ENCODE results near the gene CD99L2. TPM values are rescaled to one million over a fixed set of nuclear protein-coding genes. Genes with fewer than 3 reads are reported as not detected.

The CD99L2 gene, protein sequence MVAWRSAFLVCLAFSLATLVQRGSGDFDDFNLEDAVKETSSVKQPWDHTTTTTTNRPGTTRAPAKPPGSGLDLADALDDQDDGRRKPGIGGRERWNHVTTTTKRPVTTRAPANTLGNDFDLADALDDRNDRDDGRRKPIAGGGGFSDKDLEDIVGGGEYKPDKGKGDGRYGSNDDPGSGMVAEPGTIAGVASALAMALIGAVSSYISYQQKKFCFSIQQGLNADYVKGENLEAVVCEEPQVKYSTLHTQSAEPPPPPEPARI
- 1 to 10 TPM; 8.8 to 9.7 TPM for total RNA-seq

DNA sequence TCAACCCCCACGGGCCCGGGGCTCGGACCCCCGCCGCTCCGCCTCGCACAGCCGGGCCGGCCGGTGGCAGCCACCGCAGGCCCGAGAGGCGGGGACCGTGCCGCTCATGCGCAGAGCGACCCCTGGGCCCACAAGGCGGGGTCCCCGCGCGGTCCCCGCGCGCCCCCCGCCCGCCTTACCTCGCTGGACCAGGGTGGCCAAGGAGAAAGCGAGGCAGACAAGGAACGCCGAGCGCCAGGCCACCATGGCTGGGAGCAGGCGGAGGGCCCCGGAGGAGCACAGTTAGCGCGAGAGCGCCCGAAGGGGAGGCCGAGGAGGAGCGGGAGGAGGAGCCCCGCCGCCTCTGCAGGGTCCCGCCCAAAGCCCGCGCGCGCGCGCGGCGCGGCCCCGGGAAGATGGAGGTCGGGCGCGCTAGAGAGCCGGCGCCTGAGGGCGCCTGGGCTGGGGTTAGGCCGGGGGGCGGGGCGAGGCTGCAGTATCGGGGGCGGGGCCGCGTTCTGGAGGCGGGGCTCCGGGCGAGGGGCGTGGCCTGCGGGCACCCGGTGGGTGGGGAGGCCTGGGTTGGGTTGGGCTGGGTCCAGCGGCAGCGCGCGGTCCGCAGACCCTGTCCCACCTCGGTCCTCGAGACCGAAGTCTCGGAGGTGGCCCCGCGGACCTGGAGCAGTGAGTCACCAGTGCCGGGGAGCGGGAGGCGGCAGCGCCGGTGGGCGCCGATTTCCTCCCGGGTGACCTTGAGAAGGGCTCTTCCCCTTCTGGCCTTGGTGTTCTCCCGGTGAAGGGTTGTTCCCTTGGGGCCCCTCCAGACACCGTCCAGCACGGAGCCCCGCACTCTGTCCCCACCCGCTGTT is at the start of gene CD99L2:
Gene CD99L2, minus strand, starts transcription at position 326 of the 848 bp plus-strand sequence. Its CDS starts 80 bp downstream, at position 246.
- Mint-ChIP-seq H3K27ac (peak within 1 kb of the TSS; percentile 44 to 49), H3K9me3 (no peaks in the 10 kb centered on the region), H3K36me3 (no peaks in the 10 kb centered on the region)
- ATAC-seq (peak; percentile 88 to 97), DNase-seq (ENCODE audit: low spot score in 2 of 2) (peak; percentile 80 to 86)

DNA sequence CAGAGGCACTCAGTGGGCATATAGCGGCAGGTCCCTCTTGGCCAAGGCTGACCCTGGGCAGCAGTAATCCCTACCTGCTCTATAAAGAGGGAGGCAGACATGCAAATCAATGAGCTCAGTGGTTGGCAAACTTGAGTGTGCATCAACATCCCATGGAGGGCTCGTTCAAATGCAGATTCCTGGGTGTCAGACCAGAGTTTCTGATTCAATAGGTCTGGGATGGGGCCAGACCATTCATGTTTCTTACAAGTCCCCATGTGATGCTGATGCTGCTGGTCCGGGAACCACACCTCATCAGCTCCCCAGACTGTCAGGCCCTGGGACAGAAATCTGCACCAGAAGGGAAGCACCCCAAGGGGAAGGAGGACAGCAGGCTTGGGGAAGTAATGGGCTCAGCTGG is 45.8 kb upstream of the CD99L2 start:
- no peaks in the 10 kb centered on the region for H3K9me3 Mint-ChIP-seq
- ATAC-seq, result no peak

DNA sequence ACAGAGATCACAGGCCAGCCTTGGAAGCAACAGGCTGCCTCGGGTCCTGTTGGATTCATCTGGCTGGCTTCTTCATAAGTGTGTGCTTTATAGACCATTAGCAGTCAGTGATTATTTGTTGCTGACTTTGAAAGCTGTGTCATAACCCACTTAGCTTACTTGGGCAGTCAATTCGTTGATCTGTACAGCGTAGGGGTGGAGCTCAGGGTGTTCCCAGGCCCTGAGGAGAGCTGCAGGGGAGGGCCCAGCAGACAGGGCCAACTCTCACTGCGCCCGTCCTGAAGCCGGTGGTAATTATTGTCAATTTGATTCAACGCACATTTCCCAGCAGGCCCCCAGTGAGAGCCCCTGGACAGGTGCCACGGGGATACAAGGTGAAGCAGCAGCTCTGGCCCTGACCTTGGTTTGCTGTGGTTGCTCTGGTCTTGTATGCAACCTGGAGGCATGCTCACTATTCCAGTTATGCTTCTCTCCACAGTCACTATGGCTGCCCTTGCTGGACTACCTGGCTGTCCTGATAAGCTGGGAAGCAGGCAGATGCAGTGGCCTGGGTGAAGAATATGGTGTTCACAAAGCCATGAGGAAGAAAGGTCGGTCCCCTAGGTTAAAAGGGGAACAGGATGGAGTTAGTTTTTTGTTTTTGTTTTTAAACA is 44.6 kb upstream of the CD99L2 start:
- H3K36me3 Mint-ChIP-seq, result no peaks in the 10 kb centered on the region
- H3K9me3 Mint-ChIP-seq, result no peaks in the 10 kb centered on the region
- ATAC-seq (no peak), DNase-seq (ENCODE audit: low spot score in 2 of 2) (no peak)
- no peak overlapping the region for H3K27ac Mint-ChIP-seq

More for the DNA sequence above, 45.8 kb upstream of the CD99L2 start:
- DNase-seq (ENCODE audit: low spot score in 2 of 2), result no peak
- Mint-ChIP-seq H3K36me3 (no peaks in the 10 kb centered on the region), H3K27ac (no peak overlapping the region)

DNA sequence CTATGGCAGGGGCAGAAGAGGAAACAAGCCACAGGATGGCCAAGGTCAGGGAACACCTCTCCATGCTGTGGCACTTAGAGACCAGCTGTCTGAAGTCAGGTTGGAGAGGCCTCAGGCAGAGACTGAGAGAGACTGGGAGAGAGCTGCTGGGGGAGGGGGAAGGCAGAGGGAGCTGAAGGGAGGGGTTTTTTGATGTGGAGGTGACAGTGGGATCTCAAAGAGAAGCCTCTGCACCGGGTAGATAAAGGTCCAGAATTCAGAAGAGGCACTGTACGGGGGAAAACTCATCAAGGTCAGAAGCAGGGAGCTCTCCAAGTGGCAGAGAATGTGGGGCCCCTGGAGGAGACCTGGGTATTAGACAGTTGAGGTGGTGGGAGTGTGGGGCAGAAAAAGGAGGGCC is 43.1 kb upstream of the CD99L2 start:
- Mint-ChIP-seq H3K27ac (peak overlapping the region in 1 of 2 donors; percentile 78), H3K36me3 (no peaks in the 10 kb centered on the region), H3K9me3 (no peaks in the 10 kb centered on the region)
- no peak for ATAC-seq
- DNase-seq (ENCODE audit: low spot score in 2 of 2), result no peak

GRCh38 chrX:150940844-150941495 is 42.5 kb upstream of the CD99L2 start:
- Mint-ChIP-seq H3K27ac (peak overlapping the region in 1 of 2 donors; percentile 78), H3K36me3 (no peaks in the 10 kb centered on the region), H3K9me3 (no peaks in the 10 kb centered on the region)
- ATAC-seq, result no peak
- no peak for DNase-seq (ENCODE audit: low spot score in 2 of 2)

DNA sequence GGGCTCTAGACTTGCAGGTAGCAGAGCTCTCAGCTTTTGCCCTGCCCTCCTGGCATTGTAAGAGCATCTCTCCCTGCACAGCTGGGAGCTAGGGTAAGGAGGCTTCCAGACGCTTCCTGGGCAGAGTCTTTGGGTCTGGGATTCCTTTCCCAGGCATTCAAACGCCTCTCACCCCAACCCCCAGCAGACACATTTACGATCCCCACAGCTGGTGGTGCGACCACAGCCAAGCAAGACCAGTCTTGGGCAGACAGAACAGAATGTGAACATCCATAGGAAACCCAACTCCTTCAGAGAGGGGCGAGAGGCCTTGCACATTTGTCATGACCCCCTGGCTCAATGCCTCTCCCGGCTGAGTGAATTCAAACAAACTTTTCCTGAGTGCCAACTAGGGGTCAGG is 38.1 kb upstream of the CD99L2 start:
- H3K27ac Mint-ChIP-seq, result no peak overlapping the region
- no peaks in the 10 kb centered on the region for H3K36me3 Mint-ChIP-seq
- DNase-seq (ENCODE audit: low spot score in 2 of 2) (no peak), ATAC-seq (no peak)
- no peaks in the 10 kb centered on the region for H3K9me3 Mint-ChIP-seq

DNA sequence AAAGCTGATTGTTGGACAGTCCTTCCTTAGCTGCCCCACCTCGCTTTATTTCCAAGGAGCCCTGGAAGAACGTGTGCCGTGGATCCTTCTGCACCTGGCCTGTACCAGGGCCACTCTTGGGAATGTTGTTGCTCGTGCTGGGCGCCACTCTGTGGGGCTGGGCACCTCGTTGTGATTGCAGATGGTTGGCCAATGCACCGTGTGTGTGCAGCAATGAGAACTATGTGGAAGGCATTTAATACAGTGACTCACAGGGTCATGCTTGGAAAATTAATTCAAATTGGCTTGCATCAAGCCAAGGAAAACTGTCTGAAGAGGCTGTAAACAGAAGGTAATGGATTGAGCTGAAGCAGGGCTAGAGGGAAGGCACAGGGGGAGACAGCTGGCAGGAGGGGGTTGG is 37.0 kb upstream of the CD99L2 start:
- H3K9me3 Mint-ChIP-seq, result no peaks in the 10 kb centered on the region
- H3K36me3 Mint-ChIP-seq, result no peaks in the 10 kb centered on the region
- ATAC-seq (no peak), DNase-seq (ENCODE audit: low spot score in 2 of 2) (no peak)
- no peak overlapping the region for H3K27ac Mint-ChIP-seq

DNA sequence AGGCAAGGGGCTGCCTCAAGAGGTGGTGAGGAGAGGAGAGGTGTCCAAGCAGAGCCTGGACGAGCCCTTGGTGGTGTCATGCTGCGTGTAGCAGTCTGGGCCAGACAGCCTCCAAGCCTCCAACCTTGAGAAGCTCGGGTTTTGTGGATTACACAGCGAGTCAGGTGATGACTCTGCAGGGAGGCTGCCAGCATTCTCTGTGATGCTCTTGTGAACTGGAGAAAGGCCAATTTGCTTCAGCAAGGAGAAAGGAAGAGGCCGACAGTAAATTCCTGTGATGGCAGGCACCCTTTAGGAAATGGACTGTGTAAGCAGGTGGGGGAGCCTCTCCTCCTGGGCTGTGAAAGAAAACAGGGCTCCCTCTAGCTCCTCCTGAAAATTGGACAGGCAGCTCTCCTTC is 36.0 kb upstream of the CD99L2 start:
- DNase-seq (ENCODE audit: low spot score in 2 of 2) (no peak), ATAC-seq (no peak)
- H3K36me3 Mint-ChIP-seq, result no peaks in the 10 kb centered on the region
- no peak overlapping the region for H3K27ac Mint-ChIP-seq
- H3K9me3 Mint-ChIP-seq, result no peaks in the 10 kb centered on the region

DNA sequence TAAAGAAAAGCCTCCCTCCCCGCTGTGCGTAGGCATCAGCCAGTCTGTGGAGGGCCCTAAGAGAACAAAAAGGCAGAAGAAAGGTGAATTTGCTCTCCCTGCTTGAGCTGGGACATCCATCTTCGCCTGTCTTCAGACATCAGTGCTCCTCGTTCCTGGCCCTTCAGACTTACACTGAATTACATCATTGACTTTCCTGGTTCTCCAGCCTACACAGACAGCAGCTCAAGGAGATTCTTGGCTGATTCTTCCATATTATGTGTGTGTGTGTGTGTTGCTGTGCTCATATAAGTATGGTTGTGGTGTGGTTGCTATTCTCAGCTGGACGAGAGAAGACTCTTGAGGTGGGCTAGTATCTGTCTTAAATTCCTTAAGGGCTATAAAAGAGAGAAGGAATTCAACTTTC is 35.5 kb upstream of the CD99L2 start:
- no peak overlapping the region for H3K27ac Mint-ChIP-seq
- H3K36me3 Mint-ChIP-seq, result no peaks in the 10 kb centered on the region
- no peaks in the 10 kb centered on the region for H3K9me3 Mint-ChIP-seq
- ATAC-seq (no peak), DNase-seq (ENCODE audit: low spot score in 2 of 2) (no peak)

DNA sequence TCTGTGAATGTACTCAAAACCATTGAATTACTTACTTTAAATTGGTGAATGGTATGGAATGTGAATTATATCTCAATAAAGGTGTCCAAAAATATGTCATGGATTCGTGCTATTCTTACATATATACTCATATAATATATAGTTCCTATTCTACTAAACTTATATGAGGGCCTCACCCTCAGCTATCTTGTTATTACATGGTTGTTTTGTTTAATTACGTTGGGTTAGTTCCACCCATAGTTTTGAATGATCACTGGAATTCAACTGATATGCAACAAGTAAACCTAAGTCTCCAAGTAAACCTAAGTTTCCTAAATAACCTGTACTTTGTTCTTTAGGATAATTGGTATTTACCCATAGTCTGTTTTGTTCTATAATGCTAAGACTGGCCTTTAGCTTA is 30.6 kb upstream of the CD99L2 start:
- no peak overlapping the region for H3K27ac Mint-ChIP-seq
- ATAC-seq (no peak), DNase-seq (ENCODE audit: low spot score in 2 of 2) (no peak)
- no peaks in the 10 kb centered on the region for H3K36me3 Mint-ChIP-seq
- no peaks in the 10 kb centered on the region for H3K9me3 Mint-ChIP-seq

DNA sequence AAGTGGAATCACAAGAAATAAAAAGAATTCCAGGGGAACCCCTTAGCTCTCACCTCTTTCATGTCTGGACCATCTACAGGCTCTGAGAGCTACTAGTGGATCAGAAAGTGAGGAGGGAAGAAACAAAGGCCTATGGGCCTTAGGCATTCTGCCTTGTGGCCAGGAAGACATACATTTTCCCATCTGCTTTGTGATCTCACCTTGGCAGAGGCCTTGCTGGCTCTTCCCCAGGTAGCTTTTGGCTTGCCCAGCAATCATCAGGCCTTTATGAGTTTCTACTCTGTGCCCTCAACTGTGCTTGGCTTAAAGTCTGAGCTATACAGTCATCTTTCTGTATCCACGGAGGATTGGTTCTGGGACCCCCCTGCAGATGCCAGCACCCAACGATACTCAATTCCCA is 28.3 kb upstream of the CD99L2 start:
- H3K9me3 Mint-ChIP-seq, result no peaks in the 10 kb centered on the region
- ATAC-seq, result no peak

GRCh38 chrX:150926304-150926703 is 27.8 kb upstream of the CD99L2 start:
- H3K9me3 Mint-ChIP-seq, result no peaks in the 10 kb centered on the region
- no peak for DNase-seq (ENCODE audit: low spot score in 2 of 2)
- H3K27ac Mint-ChIP-seq, result no peak overlapping the region
- H3K36me3 Mint-ChIP-seq, result no peaks in the 10 kb centered on the region
- no peak for ATAC-seq

More for the DNA sequence above, 28.3 kb upstream of the CD99L2 start:
- Mint-ChIP-seq H3K27ac (no peak overlapping the region), H3K36me3 (no peaks in the 10 kb centered on the region)
- no peak for DNase-seq (ENCODE audit: low spot score in 2 of 2)

DNA sequence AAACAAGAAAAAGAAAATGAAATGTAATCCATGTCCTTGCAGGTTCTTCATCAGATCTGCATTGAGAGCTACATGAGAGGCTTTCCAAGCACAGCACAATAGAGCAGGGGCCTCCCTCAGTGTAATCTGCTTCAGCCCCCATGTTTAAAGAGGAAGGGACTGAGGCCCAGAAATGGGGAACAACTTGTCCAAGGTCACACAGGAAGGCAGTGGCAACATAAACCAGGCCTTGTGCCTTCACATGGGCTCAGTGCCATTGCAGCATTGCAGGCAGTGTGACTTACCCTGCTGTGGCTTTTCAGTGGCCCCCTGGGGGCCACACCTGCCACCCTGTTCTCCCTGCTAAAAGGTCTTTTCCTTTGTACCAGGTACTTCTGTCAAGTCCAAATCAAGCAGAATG is 20.9 kb upstream of the CD99L2 start:
- ATAC-seq, result no peak
- DNase-seq (ENCODE audit: low spot score in 2 of 2), result no peak
- H3K9me3 Mint-ChIP-seq, result no peaks in the 10 kb centered on the region
- H3K27ac Mint-ChIP-seq, result no peak overlapping the region
- no peaks in the 10 kb centered on the region for H3K36me3 Mint-ChIP-seq

GRCh38 chrX:150913511-150913910 is 15.0 kb upstream of the CD99L2 start:
- Mint-ChIP-seq H3K27ac (no peak overlapping the region), H3K36me3 (no peaks in the 10 kb centered on the region), H3K9me3 (no peaks in the 10 kb centered on the region)
- DNase-seq (ENCODE audit: low spot score in 2 of 2), result no peak
- ATAC-seq, result no peak

DNA sequence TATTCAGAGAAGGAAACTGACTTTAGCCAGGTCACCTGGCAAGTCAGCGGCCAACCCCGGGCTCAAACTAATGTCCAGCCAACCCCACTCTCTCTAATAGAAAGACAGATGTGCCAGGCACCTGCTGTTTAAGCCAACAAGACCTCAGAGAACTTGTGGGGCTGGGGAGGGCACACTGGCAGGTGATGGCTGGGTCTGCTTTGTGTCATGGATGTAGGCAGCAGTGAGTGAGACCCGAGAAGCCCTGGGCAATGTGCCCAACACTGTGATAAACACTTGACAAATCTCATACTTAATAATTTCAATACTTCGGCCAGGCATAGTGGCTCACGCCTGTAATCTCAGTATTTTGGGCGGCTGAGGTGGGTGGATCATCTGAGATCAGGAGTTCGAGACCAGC is 9.0 kb upstream of the CD99L2 start:
- DNase-seq (ENCODE audit: low spot score in 2 of 2), result no peak
- no peak for ATAC-seq
- Mint-ChIP-seq H3K9me3 (no peaks in the 10 kb centered on the region), H3K27ac (no peak overlapping the region), H3K36me3 (no peaks in the 10 kb centered on the region)

DNA sequence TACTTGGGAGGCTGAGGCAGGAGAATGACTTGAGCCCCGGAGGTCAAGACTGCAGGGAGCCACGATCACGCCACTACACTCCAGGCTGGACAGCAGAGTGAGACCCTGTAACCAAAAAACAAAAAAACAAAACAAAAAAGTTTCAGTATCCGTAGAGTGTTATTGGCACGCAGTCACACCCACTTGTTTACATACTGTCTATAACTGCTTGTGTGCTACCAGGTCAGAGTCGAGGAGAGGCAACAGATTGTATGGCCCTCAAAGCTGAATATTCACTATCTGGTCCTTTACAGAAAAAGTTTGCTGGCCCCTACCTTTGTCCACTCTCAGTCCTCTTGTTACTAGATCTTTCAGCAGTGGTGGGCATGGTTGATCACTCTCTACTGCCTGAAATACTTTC is 8.2 kb upstream of the CD99L2 start:
- Mint-ChIP-seq H3K9me3 (no peaks in the 10 kb centered on the region), H3K27ac (no peak overlapping the region), H3K36me3 (no peaks in the 10 kb centered on the region)
- ATAC-seq (no peak), DNase-seq (ENCODE audit: low spot score in 2 of 2) (no peak)

GRCh38 chrX:150905293-150905692 is 6.8 kb upstream of the CD99L2 start:
- no peak overlapping the region for H3K27ac Mint-ChIP-seq
- no peaks in the 10 kb centered on the region for H3K9me3 Mint-ChIP-seq
- no peak for DNase-seq (ENCODE audit: low spot score in 2 of 2)
- H3K36me3 Mint-ChIP-seq, result no peaks in the 10 kb centered on the region
- no peak for ATAC-seq

Measured in activated naive CD4-positive, alpha-beta T cell treated with anti-CD3 and anti-CD28 coated beads, Interleukin-2, amount 50 U/mL, for 72 hours (primary cell).